Smooth muscle cell (in vitro differentiated cells): ENCODE data around the gene SELE. TPM values are rescaled to one million over a fixed set of nuclear protein-coding genes. Genes with fewer than 3 reads are reported as not detected.

Source experiments
- DNase-seq: peaks from one replicate; lab custom pipeline; 2025; ENCODE audit not compliant: unreplicated experiment; lab: John Stamatoyannopoulos, UW
- H2AFZ ChIP-seq: fragments of 200-600 bp; sonication (generic); 2 replicates; pipeline ENCODE4 v1.6.0; 2016; ENCODE audit warnings: antibody characterized with exemption, low read depth, mild to moderate bottlenecking
- H3F3A ChIP-seq: fragments of 200-600 bp; sonication (generic); 2 replicates; pipeline ENCODE4 v1.6.0; 2017; ENCODE audit warnings: antibody characterized with exemption, low read depth
- H3K27ac ChIP-seq: fragments of 200-600 bp; sonication (generic); 2 replicates; pipeline ENCODE4 v1.5.1; 2016; ENCODE audit warnings: low read depth, mild to moderate bottlenecking
- H3K27me3 ChIP-seq: fragments of 200-600 bp; sonication (generic); 2 replicates; pipeline ENCODE4 v1.6.1; 2016; ENCODE audit warnings: low read depth, mild to moderate bottlenecking
- H3K36me3 ChIP-seq: fragments of 200-600 bp; sonication (generic); 2 replicates; pipeline ENCODE4 v1.5.1; 2016; ENCODE audit warnings: low read depth
- H3K4me1 ChIP-seq: fragments of 200-600 bp; sonication (generic); 2 replicates; pipeline ENCODE4 v1.5.1; 2016; ENCODE audit warnings: low read depth
- H3K4me2 ChIP-seq: fragments of 200-600 bp; sonication (generic); 2 replicates; pipeline ENCODE4 v1.6.0; 2016; ENCODE audit warnings: mild to moderate bottlenecking
- H3K4me3 ChIP-seq: fragments of 200-600 bp; sonication (generic); 2 replicates; pipeline ENCODE4 v1.5.1; 2016; ENCODE audit warnings: mild to moderate bottlenecking
- H3K79me2 ChIP-seq: fragments of 200-600 bp; sonication (generic); 2 replicates; pipeline ENCODE4 v1.6.0; 2016; ENCODE audit warnings: low read depth, mild to moderate bottlenecking
- H3K9ac ChIP-seq: fragments of 200-600 bp; sonication (generic); 2 replicates; pipeline ENCODE4 v1.6.0; 2016; ENCODE audit warnings: low read depth
- H3K9me3 ChIP-seq: fragments of 200-600 bp; sonication (generic); replicated peaks from 2 replicates; pipeline ENCODE4 v1.5.1; 2016; ENCODE audit warnings: low read depth
- H4K20me1 ChIP-seq: fragments of 200-600 bp; sonication (generic); 2 replicates; pipeline ENCODE4 v1.6.0; 2016; ENCODE audit warnings: low read depth
- WGBS: methylation state at CpG from one replicate; pipeline ENCODE4 v1.1.7; 2016; ENCODE audit warnings: low lambda C conversion rate; 5-methylcytosine and 5-hydroxymethylcytosine counted together
- polyA plus RNA-seq: library from polyadenylated mRNA; unstranded; fragments of >200 nt; fragmentation: Nextera tagmentation; extraction: Ambion mirVana; gene quantifications from 2 replicates; pipeline ENCODE4 v1.2.1, GENCODE V29; 2016
- total RNA-seq: library from RNA; depleted of rRNA; stranded (reverse); fragments of >200 nt; gene quantifications from 2 replicates; pipeline ENCODE4 v1.2.3, GENCODE V29; 2014
- TF ChIP-seq, protein P1 (sequence below): fragments of 200-600 bp; sonication (generic); IDR thresholded peaks from 2 replicates; pipeline ENCODE4 v1.5.1; 2017; ENCODE audit warnings: borderline replicate concordance, mild to moderate bottlenecking, antibody characterized with exemption; ENCODE audit not compliant: insufficient read depth, poor library complexity, severe bottlenecking

The SELE gene
- total and polyA plus RNA-seq, 2 experiments from 2014 or later: 0.05 TPM; not detected in 1

DNA sequence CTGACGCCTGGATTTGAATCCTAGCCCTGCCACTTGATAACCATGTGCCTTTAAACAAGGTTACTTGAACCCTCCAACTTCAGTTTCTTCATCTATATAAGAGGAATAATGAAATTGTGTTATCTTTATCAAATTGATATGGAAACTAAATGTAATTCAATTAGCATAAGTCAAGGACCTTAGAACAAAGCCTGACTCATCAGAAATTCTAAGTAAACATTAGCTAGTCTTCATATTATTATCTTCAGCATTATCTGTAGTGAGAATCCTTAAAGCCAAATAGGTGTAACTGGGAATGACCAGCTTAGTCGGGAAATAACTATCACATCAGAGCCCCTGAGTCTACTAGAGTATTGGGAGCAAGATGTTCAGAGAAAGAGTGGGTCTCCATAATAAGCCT lies 29.1 kb downstream of the SELE start:
- TF ChIP-seq, protein P1, sequence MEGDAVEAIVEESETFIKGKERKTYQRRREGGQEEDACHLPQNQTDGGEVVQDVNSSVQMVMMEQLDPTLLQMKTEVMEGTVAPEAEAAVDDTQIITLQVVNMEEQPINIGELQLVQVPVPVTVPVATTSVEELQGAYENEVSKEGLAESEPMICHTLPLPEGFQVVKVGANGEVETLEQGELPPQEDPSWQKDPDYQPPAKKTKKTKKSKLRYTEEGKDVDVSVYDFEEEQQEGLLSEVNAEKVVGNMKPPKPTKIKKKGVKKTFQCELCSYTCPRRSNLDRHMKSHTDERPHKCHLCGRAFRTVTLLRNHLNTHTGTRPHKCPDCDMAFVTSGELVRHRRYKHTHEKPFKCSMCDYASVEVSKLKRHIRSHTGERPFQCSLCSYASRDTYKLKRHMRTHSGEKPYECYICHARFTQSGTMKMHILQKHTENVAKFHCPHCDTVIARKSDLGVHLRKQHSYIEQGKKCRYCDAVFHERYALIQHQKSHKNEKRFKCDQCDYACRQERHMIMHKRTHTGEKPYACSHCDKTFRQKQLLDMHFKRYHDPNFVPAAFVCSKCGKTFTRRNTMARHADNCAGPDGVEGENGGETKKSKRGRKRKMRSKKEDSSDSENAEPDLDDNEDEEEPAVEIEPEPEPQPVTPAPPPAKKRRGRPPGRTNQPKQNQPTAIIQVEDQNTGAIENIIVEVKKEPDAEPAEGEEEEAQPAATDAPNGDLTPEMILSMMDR: no peak
- Histone ChIP-seq H3F3A (no peaks in the 10 kb centered on the region), H3K4me2 (no peak overlapping the region), H3K36me3 (no peaks in the 10 kb centered on the region), H3K9ac (no peak overlapping the region), H3K9me3 (no peaks in the 10 kb centered on the region), H3K79me2 (no peaks in the 10 kb centered on the region), H3K4me3 (no peak overlapping the region), H2AFZ (no peak overlapping the region), H4K20me1 (no peaks in the 10 kb centered on the region), H3K27me3 (no peaks in the 10 kb centered on the region), H3K27ac (no peak overlapping the region), H3K4me1 (no peaks in the 10 kb centered on the region)
- no peak for DNase-seq
- 86% methylated on average over 2 of the region's 2 CpGs for WGBS

DNA sequence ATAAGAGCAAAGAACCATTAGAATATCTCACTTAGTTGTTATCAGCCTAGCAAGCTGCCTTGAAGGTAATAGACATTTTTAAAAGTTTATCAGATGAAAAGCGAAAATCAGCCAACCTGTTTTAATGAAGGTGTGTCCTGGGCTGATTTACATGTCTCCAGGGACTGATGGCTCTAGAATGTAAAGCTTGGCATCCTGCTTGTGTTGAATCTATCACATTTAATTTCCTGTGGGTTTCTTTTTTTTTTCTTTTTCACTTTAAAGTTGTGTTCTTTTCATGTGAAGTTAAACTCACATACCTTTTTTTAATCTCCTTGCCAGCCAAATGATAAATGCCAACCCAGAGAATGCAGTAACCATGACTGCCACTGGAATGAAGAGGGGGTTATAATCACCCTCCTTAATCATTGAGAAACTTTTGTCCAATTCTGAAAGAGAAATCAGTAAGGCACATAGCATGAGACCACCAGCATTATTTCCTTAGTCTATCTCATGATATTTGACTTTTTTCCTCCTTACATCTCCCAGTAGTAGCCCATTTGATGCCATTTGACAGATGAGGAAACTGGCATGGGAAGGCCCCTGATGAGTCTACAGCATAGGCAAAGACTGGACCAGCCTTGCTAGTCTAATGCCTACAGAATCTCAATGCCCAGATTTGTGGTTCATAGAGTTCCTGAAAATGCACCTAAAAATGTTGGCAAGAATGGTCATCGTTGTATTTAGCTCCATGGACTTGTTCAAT lies 32.4 kb downstream of the SELE start:
- H3K36me3 ChIP-seq: no peaks in the 10 kb centered on the region
- no peaks in the 10 kb centered on the region for H3K9me3 ChIP-seq
- H3K79me2 ChIP-seq: no peaks in the 10 kb centered on the region

DNA sequence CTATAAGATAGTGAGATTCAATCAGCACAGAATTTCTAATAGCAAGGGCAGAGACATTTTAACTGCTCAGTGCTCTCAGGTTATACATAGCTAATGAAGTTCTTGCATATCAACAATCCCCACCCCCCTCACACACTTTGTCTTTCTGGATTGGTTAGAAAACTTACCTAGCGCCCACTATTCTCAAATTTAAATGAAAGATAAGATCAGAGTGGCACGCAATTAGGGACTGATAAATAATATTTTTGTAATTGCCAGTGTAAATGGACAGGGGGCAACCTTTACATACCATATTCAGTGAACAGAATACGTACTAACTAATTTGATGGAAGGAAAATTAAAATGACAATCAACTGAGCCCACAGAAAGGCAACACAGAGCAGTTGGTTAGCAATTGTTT lies 34.2 kb downstream of the SELE start:
- Histone ChIP-seq H3K79me2 (no peaks in the 10 kb centered on the region), H3F3A (no peaks in the 10 kb centered on the region), H3K27me3 (no peaks in the 10 kb centered on the region), H3K27ac (no peak overlapping the region), H3K9ac (no peak overlapping the region), H3K4me3 (no peak overlapping the region), H3K4me1 (no peaks in the 10 kb centered on the region), H3K9me3 (no peaks in the 10 kb centered on the region), H2AFZ (no peak overlapping the region), H3K4me2 (no peak overlapping the region), H4K20me1 (no peaks in the 10 kb centered on the region), H3K36me3 (no peaks in the 10 kb centered on the region)
- whole genome bisulfite sequencing: 58% methylated on average over 3 of the region's 3 CpGs
- DNase-seq: no peak
- TF ChIP-seq, protein P1: no peak

More for the DNA sequence above, 32.4 kb downstream of the SELE start:
- DNase-seq: no peak
- 46% methylated on average over 2 of the region's 2 CpGs for WGBS
- H3K4me2 ChIP-seq: no peak overlapping the region
- no peaks in the 10 kb centered on the region for H3K27me3 ChIP-seq
- H3K4me1 ChIP-seq: no peaks in the 10 kb centered on the region
- H3K27ac ChIP-seq: no peak overlapping the region
- no peaks in the 10 kb centered on the region for H3F3A ChIP-seq
- TF ChIP-seq, protein P1: no peak
- H4K20me1 ChIP-seq: no peaks in the 10 kb centered on the region
- H3K9ac ChIP-seq: no peak overlapping the region
- H2AFZ ChIP-seq: no peak overlapping the region
- no peak overlapping the region for H3K4me3 ChIP-seq

DNA sequence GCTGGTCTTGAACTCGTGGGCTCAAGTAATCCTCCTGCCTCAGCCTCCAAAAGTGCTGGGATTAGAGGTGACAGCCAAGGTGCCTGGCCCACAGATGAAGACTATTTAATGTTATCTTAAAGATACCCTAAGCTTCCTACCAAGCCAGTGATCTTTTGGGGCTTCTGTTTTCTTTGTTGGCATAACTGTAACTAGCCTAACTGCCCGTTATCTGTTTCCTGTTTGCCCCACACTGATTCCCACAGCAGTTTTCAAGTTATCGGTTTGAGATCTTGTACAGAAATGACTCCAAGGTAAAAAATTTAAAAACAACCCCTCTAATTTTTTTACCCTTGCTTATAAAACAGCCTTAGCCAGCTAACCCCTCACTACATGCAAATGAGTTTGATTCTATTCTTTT lies 34.9 kb downstream of the SELE start:
- H3K4me1 ChIP-seq: no peaks in the 10 kb centered on the region
- H3K79me2 ChIP-seq: no peaks in the 10 kb centered on the region
- no peak overlapping the region for H3K9ac ChIP-seq
- no peaks in the 10 kb centered on the region for H3K36me3 ChIP-seq
- WGBS: 67% methylated on average over 3 of the region's 3 CpGs
- H3F3A ChIP-seq: no peaks in the 10 kb centered on the region
- H3K27me3 ChIP-seq: no peaks in the 10 kb centered on the region
- no peak overlapping the region for H3K4me3 ChIP-seq
- H4K20me1 ChIP-seq: no peaks in the 10 kb centered on the region
- no peak overlapping the region for H3K4me2 ChIP-seq
- TF ChIP-seq, protein P1: no peak
- H3K27ac ChIP-seq: no peak overlapping the region
- no peak overlapping the region for H2AFZ ChIP-seq
- DNase-seq: no peak
- no peaks in the 10 kb centered on the region for H3K9me3 ChIP-seq
